Peyer's patch (tissue), 4 donors: ENCODE data around the gene TMEM98. TPM values are rescaled to one million over a fixed set of nuclear protein-coding genes. Genes with fewer than 3 reads are reported as not detected.
"Not testable (repeated sequence)": the region's sequence is repeated elsewhere in the genome, so short reads cannot be mapped to it uniquely, and the experiment has no call there.

ENCODE experiments used
- DNase-seq, 3 donors: peaks; one replicate each; pipeline ENCODE4 v3.0.0-alpha.2; 2017 to 2019
- H3K27ac ChIP-seq, 4 donors: fragments of 200-600 bp; sonication (generic); one replicate each; pipeline ENCODE4 v1.5.1; 2016 to 2019
- H3K27me3 ChIP-seq, 2 donors: fragments of 200-600 bp; sonication (generic); one replicate each; pipeline ENCODE4 v1.5.1; 2019
- H3K36me3 ChIP-seq, 3 donors: fragments of 200-600 bp; sonication (generic); one replicate each; pipeline ENCODE4 v1.5.1; 2016 to 2019
- H3K4me1 ChIP-seq, 4 donors: fragments of 200-600 bp; sonication (generic); one replicate each; pipeline ENCODE4 v1.5.1; 2016 to 2019
- H3K4me3 ChIP-seq, 4 donors: fragments of 200-600 bp; sonication (generic); 1 replicate in 3 of 4; 2 replicates in 1 of 4; pipeline ENCODE4 v1.5.1; 2016 to 2019; ENCODE audit warnings: mild to moderate bottlenecking in 1 of 4
- H3K9me3 ChIP-seq, 4 donors: fragments of 200-600 bp; sonication (generic); one replicate each; pipeline ENCODE4 v1.5.1; 2016 to 2019; ENCODE audit warnings: mild to moderate bottlenecking in 1 of 4
- CTCF ChIP-seq, 6 experiments: fragments of 450-650 bp in 4 of 6; fragments of 200-600 bp in 2 of 6; sonication (generic) in 1 of 6; IDR thresholded peaks; one replicate each; pipeline ENCODE4 v1.5.1; 2017 to 2019; ENCODE audit warnings: antibody characterized with exemption in 6 of 6, mild to moderate bottlenecking in 3 of 6, moderate library complexity in 1 of 6
- POLR2A ChIP-seq, 2 donors: fragments of 450-650 bp; IDR thresholded peaks; one replicate each; pipeline ENCODE4 v1.5.1; 2017; ENCODE audit warnings: antibody characterized with exemption in 2 of 2, mild to moderate bottlenecking in 2 of 2, moderate library complexity in 2 of 2
- total RNA-seq, 4 donors: library from RNA; depleted of rRNA; stranded (reverse); fragments of >200 nt; gene quantifications; one replicate each; pipeline ENCODE4 v1.1.0, GENCODE V29; 2016

The TMEM98 gene
- total RNA-seq, 4 donors from 2014 or later: 54.5 to 351 (median 241) TPM

- no peaks in the 10 kb centered on the region for H3K27me3 ChIP-seq
- no peak overlapping the region for H3K4me3 ChIP-seq
- DNase-seq: no peak
- peak overlapping the region in 2 of 4 donors; percentile 31 to 55 for H3K27ac ChIP-seq
- TF ChIP-seq POLR2A (IDR thresholded peaks at IDR 0.05) (no peak), CTCF (IDR thresholded peaks at IDR 0.05) (no peak)
- no peaks in the 10 kb centered on the region for H3K9me3 ChIP-seq
- no peaks in the 10 kb centered on the region for H3K36me3 ChIP-seq
- peaks cover 0 to 12% (median 1%) of the 10 kb centered on the region in 4 donors for H3K4me1 ChIP-seq
Measured at GRCh38 chr17:32962320-32962711, 34.4 kb downstream of the TMEM98 start.

GRCh38 chr17:32964541-32964940 is 36.6 kb downstream of the TMEM98 start:
- TF ChIP-seq CTCF (IDR thresholded peaks at IDR 0.05) (no peak), POLR2A (IDR thresholded peaks at IDR 0.05) (no peak)
- no peak for DNase-seq
- no peak overlapping the region for H3K27ac ChIP-seq
- H3K4me3 ChIP-seq: no peak overlapping the region
- no peaks in the 10 kb centered on the region for H3K27me3 ChIP-seq
- peaks cover 0 to 12% (median 1%) of the 10 kb centered on the region in 4 donors for H3K4me1 ChIP-seq
- H3K36me3 ChIP-seq: no peaks in the 10 kb centered on the region
- H3K9me3 ChIP-seq: no peaks in the 10 kb centered on the region

- not testable (repeated sequence) for H3K4me3 ChIP-seq, H3K27ac ChIP-seq, H3K9me3 ChIP-seq, H3K36me3 ChIP-seq, H3K4me1 ChIP-seq, DNase-seq, H3K27me3 ChIP-seq
Measured at GRCh38 chr17:32969231-32969630, 41.3 kb downstream of the TMEM98 start.

GRCh38 chr17:32970281-32970680 is 42.3 kb downstream of the TMEM98 start:
- Histone ChIP-seq H3K4me1 (no peaks in the 10 kb centered on the region), H3K27ac (no peak overlapping the region), H3K36me3 (no peaks in the 10 kb centered on the region), H3K4me3 (no peak overlapping the region), H3K9me3 (peaks cover 0 to 3% (median 0%) of the 10 kb centered on the region in 4 donors), H3K27me3 (no peaks in the 10 kb centered on the region)
- TF ChIP-seq POLR2A (IDR thresholded peaks at IDR 0.05): no peak
- no peak for TF ChIP-seq CTCF (IDR thresholded peaks at IDR 0.05)
- no peak for DNase-seq

GRCh38 chr17:32971171-32971570 is 43.2 kb downstream of the TMEM98 start:
- Histone ChIP-seq H3K36me3 (no peaks in the 10 kb centered on the region), H3K9me3 (peaks cover 0 to 3% (median 0%) of the 10 kb centered on the region in 4 donors), H3K4me3 (no peak overlapping the region), H3K27ac (no peak overlapping the region), H3K4me1 (no peaks in the 10 kb centered on the region), H3K27me3 (no peaks in the 10 kb centered on the region)
- no peak for DNase-seq
- no peak for TF ChIP-seq CTCF (IDR thresholded peaks at IDR 0.05)
- no peak for TF ChIP-seq POLR2A (IDR thresholded peaks at IDR 0.05)

- no peak overlapping the region for H3K27ac ChIP-seq
- DNase-seq: no peak
Measured at GRCh38 chr17:32976131-32976530, 48.2 kb downstream of the TMEM98 start.

More at GRCh38 chr17:32976131-32976530, 48.2 kb downstream of the TMEM98 start:
- Histone ChIP-seq H3K27me3 (no peaks in the 10 kb centered on the region), H3K9me3 (peaks cover 0 to 1% (median 0%) of the 10 kb centered on the region in 4 donors), H3K36me3 (no peaks in the 10 kb centered on the region), H3K4me1 (no peaks in the 10 kb centered on the region), H3K4me3 (no peak overlapping the region)
- TF ChIP-seq CTCF (IDR thresholded peaks at IDR 0.05) (no peak), POLR2A (IDR thresholded peaks at IDR 0.05) (no peak)
